ENCODE results near the gene SEC14L5. TPM values are rescaled to one million over a fixed set of nuclear protein-coding genes. Genes with fewer than 3 reads are reported as not detected.

The SEC14L5 gene
- total RNA-seq, 1 experiment from 2014 or later: 1.8 TPM

- TF ChIP-seq EZH2 (IDR thresholded peaks at IDR 0.05; ENCODE audit: low read depth) (no peak), CTCF (conservative IDR thresholded peaks at IDR 0.05) (no peak)
- intact Hi-C loops (cut with micrococcal nuclease; ENCODE audit: unreplicated experiment): loop anchor here (1.0 to 2.0 kb wide), 3 partner anchors 8 to 54 kb away; no protein-coding TSS in a partner anchor
- Histone ChIP-seq H3K4me1 (replicated peaks; ENCODE audit: insufficient read depth) (peaks cover 36% of the 10 kb centered on the region), H4K20me1 (ENCODE audit: insufficient read depth) (peaks cover 30% of the 10 kb centered on the region), H3K4me2 (peak within 1 kb of the TSS; percentile 96), H3K27ac (peak within 1 kb of the TSS; percentile 38; the same call in 1 of the 2 replicates), H3K27me3 (ENCODE audit: insufficient read depth, low read depth) (no peaks in the 10 kb centered on the region), H3F3A (ENCODE audit: insufficient read depth, low read depth) (peaks cover 9% of the 10 kb centered on the region; the same call in 1 of the 2 replicates), H3K9me3 (ENCODE audit: insufficient read depth, low read depth) (no peaks in the 10 kb centered on the region), H2AFZ (peak within 1 kb of the TSS; percentile 76; the same call in 1 of the 2 replicates), H3K9me2 (ENCODE audit: insufficient read depth) (no peaks in the 10 kb centered on the region), H3K79me2 (ENCODE audit: low read depth) (peaks cover 43% of the 10 kb centered on the region), H3K4me3 (peak within 1 kb of the TSS; percentile 99), H3K36me3 (ENCODE audit: low read depth) (peaks cover 6% of the 10 kb centered on the region; the same call in 1 of the 2 replicates)
- ChIA-PET POLR2A (ENCODE audit: unreplicated experiment) (no interaction called here), CTCF (interaction anchor here (0.6 to 0.7 kb wide), 2 partner anchors 8 to 144 kb away, joined by 3 read pairs; no protein-coding TSS in a partner anchor)
- TSS peak; percentile 71 for BruUV-seq (replicated peaks)
- peak; percentile 87 to 100 for DNase-seq
Observed at GRCh38 chr16:4936991-4937781, 20.9 kb upstream of the SEC14L5 start, which contains the start of gene PPL. Gene PPL (minus strand): TSS chr16:4937148. CDS start chr16:4937045, 103 bp downstream.

GRCh38 chr16:4937782-4938682, 20.1 kb upstream of the SEC14L5 start:
- H3K27ac ChIP-seq: no peak overlapping the region
- peaks cover 44% of the 10 kb centered on the region for H3K4me1 ChIP-seq (replicated peaks; ENCODE audit: insufficient read depth)
- H3K4me2 ChIP-seq: peak overlapping the region; percentile 69
- intact Hi-C loops (cut with micrococcal nuclease; ENCODE audit: unreplicated experiment): loop anchor here (2.0 kb wide), 1 partner anchor 55 kb away; no protein-coding TSS in a partner anchor
- peak overlapping the region; percentile 31; the same call in 1 of the 2 replicates for H3K4me3 ChIP-seq
- H3K9me2 ChIP-seq (ENCODE audit: insufficient read depth): no peaks in the 10 kb centered on the region
- CTCF ChIA-PET: no interaction called here
- BruUV-seq (replicated peaks): no TSS peak
- POLR2A ChIA-PET (ENCODE audit: unreplicated experiment): no interaction called here
- no peak for DNase-seq
- H3K79me2 ChIP-seq (ENCODE audit: low read depth): peaks cover 36% of the 10 kb centered on the region
- peaks cover 24% of the 10 kb centered on the region for H4K20me1 ChIP-seq (ENCODE audit: insufficient read depth)
- no peaks in the 10 kb centered on the region for H3K9me3 ChIP-seq (ENCODE audit: insufficient read depth, low read depth)
- H3K27me3 ChIP-seq (ENCODE audit: insufficient read depth, low read depth): no peaks in the 10 kb centered on the region
- H2AFZ ChIP-seq: 0 out of 2 replicates have a peak overlapping the region, but pooled peaks have one; percentile 63
- no peak for TF ChIP-seq CTCF (conservative IDR thresholded peaks at IDR 0.05)
- TF ChIP-seq EZH2 (IDR thresholded peaks at IDR 0.05; ENCODE audit: low read depth): no peak
- peaks cover 18% of the 10 kb centered on the region for H3F3A ChIP-seq (ENCODE audit: insufficient read depth, low read depth)
- H3K36me3 ChIP-seq (ENCODE audit: low read depth): peaks cover 6% of the 10 kb centered on the region; the same call in 1 of the 2 replicates

- POLR2A ChIA-PET (ENCODE audit: unreplicated experiment): interaction anchor here (0.7 kb wide), 1 partner anchor 20 kb away, joined by 3 read pairs; no protein-coding TSS in a partner anchor
- Histone ChIP-seq H2AFZ (no peak overlapping the region), H3K9me2 (ENCODE audit: insufficient read depth) (no peaks in the 10 kb centered on the region), H3K4me2 (no peak overlapping the region), H3K79me2 (ENCODE audit: low read depth) (peaks cover 30% of the 10 kb centered on the region), H3K36me3 (ENCODE audit: low read depth) (peaks cover 3% of the 10 kb centered on the region; the same call in 1 of the 2 replicates), H3K9me3 (ENCODE audit: insufficient read depth, low read depth) (no peaks in the 10 kb centered on the region), H3K4me3 (no peak overlapping the region), H3K27me3 (ENCODE audit: insufficient read depth, low read depth) (no peaks in the 10 kb centered on the region), H3K4me1 (replicated peaks; ENCODE audit: insufficient read depth) (peaks cover 50% of the 10 kb centered on the region), H3F3A (ENCODE audit: insufficient read depth, low read depth) (peaks cover 24% of the 10 kb centered on the region), H3K27ac (no peak overlapping the region), H4K20me1 (ENCODE audit: insufficient read depth) (peaks cover 18% of the 10 kb centered on the region)
- BruUV-seq (replicated peaks): no TSS peak
- intact Hi-C loops (cut with micrococcal nuclease; ENCODE audit: unreplicated experiment): no loop called here
- CTCF ChIA-PET: no interaction called here
- peak in 1 of 2 experiments; percentile 5 for DNase-seq
- TF ChIP-seq CTCF (conservative IDR thresholded peaks at IDR 0.05) (no peak), EZH2 (IDR thresholded peaks at IDR 0.05; ENCODE audit: low read depth) (no peak)
Observed at GRCh38 chr16:4938683-4939030, 19.5 kb upstream of the SEC14L5 start.
